Coronary artery (tissue), 2 donors: Measurements from ENCODE around the gene TEKT1.
A peak's percentile ranks its signal among the peaks of the same experiment; 100 is the strongest.
"Not testable (repeated sequence)": the region's sequence is repeated elsewhere in the genome, so short reads cannot be mapped to it uniquely, and the experiment has no call there.

Experiments used
- DNase-seq: peaks from one replicate; pipeline ENCODE4 v3.0.0-alpha.2; 2017; ENCODE audit warnings: low spot score
- H3K27ac ChIP-seq, 2 donors: fragments of 200-600 bp; sonication (generic); one replicate each; pipeline ENCODE4 v1.5.1; 2016 to 2019
- H3K4me3 ChIP-seq: fragments of 200-600 bp; sonication (generic); 2 replicates; pipeline ENCODE4 v1.5.1; 2016; ENCODE audit warnings: mild to moderate bottlenecking, moderate library complexity
- TF ChIP-seq, protein P1 (sequence below): fragments of 200-600 bp; sonication (generic); IDR thresholded peaks from one replicate; pipeline ENCODE4 v1.5.1; 2019; ENCODE audit warnings: antibody characterized with exemption

Gene TEKT1

DNA sequence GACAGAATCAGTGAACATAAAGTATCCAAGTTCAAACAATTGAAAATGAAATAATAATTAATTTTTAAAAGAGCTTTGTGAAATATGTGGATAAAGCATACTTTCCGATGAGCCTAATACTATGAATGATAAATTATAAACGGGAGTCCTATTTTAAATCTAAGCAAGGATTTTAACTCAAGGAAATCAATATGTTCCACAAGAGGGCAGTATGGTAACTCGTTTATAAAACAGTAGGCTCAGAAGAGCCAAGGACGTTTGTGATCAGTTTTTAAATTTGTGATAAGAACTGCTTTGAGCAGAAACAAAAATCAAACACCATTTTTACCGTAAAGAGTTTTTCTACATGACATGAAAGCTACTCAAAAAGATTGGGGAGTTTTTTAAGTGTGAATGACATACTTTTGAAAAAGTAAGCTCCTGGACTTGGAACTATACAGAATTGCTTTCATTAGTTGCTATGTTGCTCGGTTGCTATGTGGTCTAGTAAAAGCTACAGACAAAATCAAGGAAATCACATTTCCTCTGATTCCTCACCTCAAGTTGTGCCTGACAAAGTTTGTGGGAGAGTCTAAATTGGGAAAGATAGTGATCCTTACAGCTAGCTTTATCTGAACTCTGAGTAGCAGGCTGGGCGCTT is 11.8 kb upstream of the TEKT1 start:
- H3K4me3 ChIP-seq = peak overlapping the region; percentile 20
- no peak overlapping the region for H3K27ac ChIP-seq
- no peak for DNase-seq
- TF ChIP-seq, protein P1, sequence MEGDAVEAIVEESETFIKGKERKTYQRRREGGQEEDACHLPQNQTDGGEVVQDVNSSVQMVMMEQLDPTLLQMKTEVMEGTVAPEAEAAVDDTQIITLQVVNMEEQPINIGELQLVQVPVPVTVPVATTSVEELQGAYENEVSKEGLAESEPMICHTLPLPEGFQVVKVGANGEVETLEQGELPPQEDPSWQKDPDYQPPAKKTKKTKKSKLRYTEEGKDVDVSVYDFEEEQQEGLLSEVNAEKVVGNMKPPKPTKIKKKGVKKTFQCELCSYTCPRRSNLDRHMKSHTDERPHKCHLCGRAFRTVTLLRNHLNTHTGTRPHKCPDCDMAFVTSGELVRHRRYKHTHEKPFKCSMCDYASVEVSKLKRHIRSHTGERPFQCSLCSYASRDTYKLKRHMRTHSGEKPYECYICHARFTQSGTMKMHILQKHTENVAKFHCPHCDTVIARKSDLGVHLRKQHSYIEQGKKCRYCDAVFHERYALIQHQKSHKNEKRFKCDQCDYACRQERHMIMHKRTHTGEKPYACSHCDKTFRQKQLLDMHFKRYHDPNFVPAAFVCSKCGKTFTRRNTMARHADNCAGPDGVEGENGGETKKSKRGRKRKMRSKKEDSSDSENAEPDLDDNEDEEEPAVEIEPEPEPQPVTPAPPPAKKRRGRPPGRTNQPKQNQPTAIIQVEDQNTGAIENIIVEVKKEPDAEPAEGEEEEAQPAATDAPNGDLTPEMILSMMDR = peak; percentile 11

DNA sequence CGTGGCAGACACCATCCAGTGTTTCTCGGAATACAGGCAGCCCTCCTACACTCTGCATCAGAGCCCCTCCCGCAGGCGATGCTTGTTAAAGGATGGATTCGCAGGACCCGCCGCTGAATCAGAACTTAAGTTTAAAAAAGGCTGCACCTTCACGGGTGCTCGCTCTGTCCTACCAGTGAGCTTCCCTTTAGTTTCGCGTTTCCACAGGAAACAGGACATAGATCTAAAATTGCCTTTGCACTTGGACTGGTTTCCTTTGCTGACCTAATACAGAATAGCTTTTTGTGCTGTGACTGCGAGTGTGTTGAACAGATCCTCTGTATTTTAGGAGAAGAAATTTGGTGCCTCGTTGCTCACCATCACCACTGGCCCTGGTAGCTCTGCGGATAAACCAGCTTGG is 10.2 kb upstream of the TEKT1 start:
- H3K27ac ChIP-seq, DNase-seq, H3K4me3 ChIP-seq: not testable (repeated sequence)

DNA sequence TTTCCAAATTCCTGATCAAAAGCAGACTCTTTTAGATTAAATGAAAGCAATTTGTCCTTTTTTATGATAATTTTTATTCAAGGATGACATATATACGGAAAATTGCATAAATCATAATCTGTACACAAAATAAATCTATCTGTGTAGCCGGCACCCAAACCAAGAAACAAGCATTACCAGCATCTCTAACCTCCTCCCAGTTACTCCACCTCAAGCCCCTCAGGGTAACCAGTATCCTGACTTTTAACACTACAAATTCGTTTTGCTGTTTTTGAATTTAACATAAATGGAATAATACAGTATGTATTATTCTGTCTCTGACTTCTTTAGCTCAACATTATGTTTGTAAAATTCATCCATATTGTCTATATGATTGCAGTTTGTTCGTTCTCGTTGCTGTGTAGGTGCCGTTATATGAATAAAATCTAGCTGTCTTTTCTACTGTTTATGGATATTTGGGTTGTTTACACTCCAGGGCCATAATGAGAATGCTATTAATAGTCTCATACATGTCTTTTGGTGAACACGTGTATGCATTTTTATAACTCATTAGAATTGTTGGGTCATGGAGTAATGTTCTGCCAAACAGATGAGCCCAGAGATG is 1.0 kb downstream of the TEKT1 start:
- no peak overlapping the region for H3K27ac ChIP-seq
- TF ChIP-seq, protein P1 = no peak
- no peak for DNase-seq
- H3K4me3 ChIP-seq = no peak overlapping the region

DNA sequence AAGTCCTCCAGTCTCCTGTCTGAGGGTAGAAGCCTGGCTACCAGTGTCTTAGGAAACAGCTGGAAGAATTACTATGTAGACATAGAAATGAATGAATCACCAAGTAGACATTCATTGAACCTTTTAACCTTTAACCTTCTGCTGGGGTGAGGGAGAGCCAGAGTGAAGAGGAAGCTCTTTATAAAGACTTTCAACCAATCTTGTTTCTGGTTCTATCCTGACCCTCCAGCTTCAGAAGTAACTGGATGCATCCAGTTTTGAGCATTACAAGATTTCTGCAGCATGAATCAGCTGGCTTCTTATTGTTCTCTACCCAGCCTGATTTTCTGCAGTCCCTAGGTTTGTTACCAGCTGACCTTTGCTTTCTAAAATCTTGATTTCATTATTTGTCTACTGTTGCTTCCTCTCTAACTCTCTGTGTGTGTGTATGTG is 8.5 kb downstream of the TEKT1 start:
- TF ChIP-seq, protein P1 = no peak
- no peak for DNase-seq
- no peak overlapping the region for H3K4me3 ChIP-seq

DNA sequence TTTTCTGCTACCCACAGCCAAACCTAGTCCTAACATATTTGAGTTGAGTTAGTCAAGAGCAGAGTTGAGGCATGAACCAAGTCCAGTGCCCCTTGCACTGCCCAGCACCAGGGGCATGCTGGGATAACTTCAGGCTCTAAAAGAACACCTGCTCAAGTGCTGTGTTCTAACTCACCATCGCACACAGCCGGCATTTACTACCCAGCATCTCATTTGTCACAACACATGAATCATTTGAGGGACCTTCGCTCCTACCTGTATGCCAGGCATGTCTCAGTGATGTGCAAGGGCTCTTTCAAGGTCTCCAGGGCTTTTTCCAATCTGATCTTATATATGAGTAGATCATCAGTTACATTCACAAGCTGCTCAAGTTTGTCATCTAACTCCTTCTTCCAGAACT is 12.6 kb downstream of the TEKT1 start:
- TF ChIP-seq, protein P1 = no peak
- no peak for DNase-seq
- no peak overlapping the region for H3K4me3 ChIP-seq
- H3K27ac ChIP-seq = no peak overlapping the region

More for the DNA sequence above, 8.5 kb downstream of the TEKT1 start:
- H3K27ac ChIP-seq = no peak overlapping the region

DNA sequence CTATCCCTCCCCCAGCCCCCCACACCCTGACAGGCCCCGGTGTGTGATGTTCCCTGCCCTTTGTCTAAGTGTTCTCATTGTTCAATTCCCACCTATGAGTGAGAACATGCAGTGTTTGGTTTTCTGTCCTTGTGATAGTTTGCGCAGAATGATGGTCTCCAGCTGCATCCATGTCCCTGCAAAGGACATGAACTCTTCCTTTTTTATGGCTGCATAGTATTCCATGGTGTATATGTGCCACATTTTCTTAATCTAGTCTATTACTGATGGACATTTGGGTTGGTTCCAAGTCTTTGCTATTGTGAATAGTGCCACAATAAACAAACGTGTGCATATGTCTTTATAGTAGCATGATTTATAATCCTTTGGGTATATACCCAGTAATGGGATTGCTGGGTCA is 15.2 kb downstream of the TEKT1 start:
- H3K4me3 ChIP-seq, DNase-seq, H3K27ac ChIP-seq: not testable (repeated sequence)

DNA sequence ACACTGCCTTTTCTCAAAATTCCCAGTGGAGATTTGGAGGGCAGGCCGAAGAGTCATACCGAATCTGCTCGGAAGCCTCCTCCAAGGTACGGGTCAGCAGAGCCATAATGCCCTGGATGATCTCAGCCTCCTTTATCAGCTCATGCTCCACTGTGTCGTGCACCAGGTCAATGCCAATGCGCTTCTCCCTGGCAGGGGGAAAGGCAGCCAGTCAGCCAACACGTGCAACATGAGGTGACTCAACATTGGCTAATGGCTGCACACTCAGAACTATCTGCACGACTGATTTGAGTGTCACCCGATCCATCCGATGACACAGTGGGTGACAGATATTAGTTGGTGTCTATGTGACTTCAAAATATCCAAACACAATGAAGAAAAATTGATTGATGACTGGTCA is 15.8 kb downstream of the TEKT1 start:
- Histone ChIP-seq H3K4me3 (no peak overlapping the region), H3K27ac (no peak overlapping the region)
- DNase-seq = no peak
- TF ChIP-seq, protein P1 = no peak

DNA sequence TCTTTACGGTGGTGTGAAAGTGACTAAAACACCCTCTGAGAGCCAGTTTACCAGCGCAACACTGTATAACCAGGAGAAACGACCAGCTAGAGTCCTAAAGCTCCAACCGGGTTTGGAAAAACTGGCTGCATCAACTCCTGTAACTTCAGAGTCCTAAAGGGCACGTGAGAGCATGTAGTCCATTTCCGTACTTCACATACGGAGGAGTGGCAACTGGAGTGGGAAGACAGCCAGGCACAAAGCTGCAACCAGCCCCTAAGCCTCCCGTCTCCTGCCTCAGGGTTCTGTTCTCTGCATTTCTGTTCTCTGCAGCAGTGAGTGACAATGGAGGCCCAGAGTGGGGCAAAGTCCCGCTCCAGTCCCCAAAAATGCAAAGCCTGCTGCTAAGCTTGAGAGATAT is 19.2 kb downstream of the TEKT1 start:
- H3K4me3 ChIP-seq = no peak overlapping the region
- H3K27ac ChIP-seq = no peak overlapping the region
- DNase-seq = no peak
- TF ChIP-seq, protein P1 = no peak
